H9 (cell line): ENCODE measurements around the gene CTSE. TPM values are rescaled to one million over a fixed set of nuclear protein-coding genes. Genes with fewer than 3 reads are reported as not detected.

Experiments
- DNase-seq: peaks from one replicate; pipeline ENCODE4 v3.0.0-alpha.2; 2017
- H2AFZ ChIP-seq: one replicate; pipeline ENCODE4 v1.6.1; 2013; ENCODE audit warnings: mild to moderate bottlenecking, low read length, control low read depth, moderate library complexity
- H2AK5ac ChIP-seq: 2 replicates; pipeline ENCODE4 v1.6.1; 2013; ENCODE audit warnings: low read length, control low read depth, mixed read lengths; ENCODE audit not compliant: insufficient read length
- H2BK120ac ChIP-seq: one replicate; pipeline ENCODE4 v1.6.1; 2013; ENCODE audit warnings: low read depth, mild to moderate bottlenecking, low read length, control low read depth, inconsistent platforms; ENCODE audit not compliant: poor library complexity, severe bottlenecking
- H2BK12ac ChIP-seq: 2 replicates; pipeline ENCODE4 v1.6.1; 2013; ENCODE audit warnings: low read length, control low read depth, mixed read lengths, low read depth; ENCODE audit not compliant: insufficient read length
- H2BK15ac ChIP-seq: 2 replicates; pipeline ENCODE4 v1.6.1; 2013; ENCODE audit warnings: low read depth, low read length, control low read depth
- H2BK20ac ChIP-seq: one replicate; pipeline ENCODE4 v1.6.1; 2013; ENCODE audit warnings: low read depth, mild to moderate bottlenecking, low read length, control low read depth, inconsistent platforms; ENCODE audit not compliant: poor library complexity, severe bottlenecking
- H2BK5ac ChIP-seq: 2 replicates; pipeline ENCODE4 v1.6.1; 2013; ENCODE audit warnings: low read length, control low read depth, mixed read lengths; ENCODE audit not compliant: insufficient read length
- H3K14ac ChIP-seq: 2 replicates; pipeline ENCODE4 v1.6.1; 2013; ENCODE audit warnings: low read length, control low read depth; ENCODE audit not compliant: insufficient read depth
- H3K18ac ChIP-seq: 2 replicates; pipeline ENCODE4 v1.6.1; 2013; ENCODE audit warnings: low read depth, mild to moderate bottlenecking, mixed read lengths, low read length, control low read depth; ENCODE audit not compliant: insufficient read length
- H3K23ac ChIP-seq: 2 replicates; pipeline ENCODE4 v1.6.1; 2013; ENCODE audit warnings: low read length, control low read depth, mixed read lengths, low read depth; ENCODE audit not compliant: insufficient read length
- H3K23me2 ChIP-seq: 2 replicates; pipeline ENCODE4 v1.6.1; 2013; ENCODE audit warnings: low read depth, mild to moderate bottlenecking, mixed read lengths, low read length, control low read depth; ENCODE audit not compliant: insufficient read length, poor library complexity, severe bottlenecking
- H3K27ac ChIP-seq: 2 replicates; pipeline ENCODE4 v1.5.1; 2013; ENCODE audit warnings: low read length, control low read depth, mixed read lengths, low read depth; ENCODE audit not compliant: insufficient read length
- H3K27me3 ChIP-seq: 2 replicates; pipeline ENCODE4 v1.6.1; 2013; ENCODE audit warnings: low read length, control low read depth, inconsistent platforms; ENCODE audit not compliant: insufficient read depth
- H3K4ac ChIP-seq: 2 replicates; pipeline ENCODE4 v1.6.1; 2013; ENCODE audit warnings: low read depth, mild to moderate bottlenecking, control low read depth, inconsistent platforms, low read length, moderate library complexity
- H3K4me1 ChIP-seq: 2 replicates; pipeline ENCODE4 v1.6.1; 2013; ENCODE audit warnings: low read length, control low read depth, inconsistent platforms; ENCODE audit not compliant: insufficient read depth
- H3K4me2 ChIP-seq: 2 replicates; pipeline ENCODE4 v1.6.1; 2013; ENCODE audit warnings: low read length, control low read depth, mixed read lengths; ENCODE audit not compliant: insufficient read length, insufficient read depth
- H3K56ac ChIP-seq: 2 replicates; pipeline ENCODE4 v1.6.1; 2013; ENCODE audit warnings: low read depth, mild to moderate bottlenecking, mixed read lengths, low read length, control low read depth; ENCODE audit not compliant: insufficient read length
- H3K79me1 ChIP-seq: 2 replicates; pipeline ENCODE4 v1.6.1; 2013; ENCODE audit warnings: low read depth, mild to moderate bottlenecking, moderate library complexity, low read length, control low read depth, inconsistent platforms; ENCODE audit not compliant: insufficient read depth, poor library complexity, severe bottlenecking
- H3K79me2 ChIP-seq: 2 replicates; pipeline ENCODE4 v1.6.1; 2013; ENCODE audit warnings: low read length, control low read depth, inconsistent platforms; ENCODE audit not compliant: insufficient read depth
- H3K9ac ChIP-seq: 2 replicates; pipeline ENCODE4 v1.6.1; 2013; ENCODE audit warnings: low read length, control low read depth, mixed read lengths; ENCODE audit not compliant: insufficient read length; ENCODE audit errors: extremely low read depth
- H3K9me3 ChIP-seq: one replicate; pipeline ENCODE4 v1.6.1; 2013; ENCODE audit warnings: low read depth, low read length, inconsistent platforms; ENCODE audit not compliant: control insufficient read depth
- H3T11ph ChIP-seq: one replicate; pipeline ENCODE4 v1.6.1; 2013; ENCODE audit warnings: mild to moderate bottlenecking, low read length, control low read depth, inconsistent platforms
- H4K20me1 ChIP-seq: one replicate; pipeline ENCODE4 v1.6.1; 2013; ENCODE audit not compliant: control insufficient read depth, insufficient read length, insufficient read depth
- H4K5ac ChIP-seq: 2 replicates; pipeline ENCODE4 v1.6.1; 2013; ENCODE audit warnings: low read depth, mild to moderate bottlenecking, mixed read lengths, low read length, control low read depth; ENCODE audit not compliant: insufficient read length
- H4K8ac ChIP-seq: replicated peaks from 2 replicates; pipeline ENCODE4 v1.6.1; 2013; ENCODE audit warnings: low read length, control low read depth, mixed read lengths, low read depth; ENCODE audit not compliant: insufficient read length
- H4K91ac ChIP-seq: 2 replicates; pipeline ENCODE4 v1.6.1; 2013; ENCODE audit warnings: low read depth, mild to moderate bottlenecking, moderate library complexity, mixed read lengths, low read length, control low read depth; ENCODE audit not compliant: insufficient read length
- H3K27ac Mint-ChIP-seq, 3 experiments: 2 replicates in 2 of 3; 3 replicates in 1 of 3; pipeline ENCODE4 v1.8.0; 2020 to 2021; ENCODE audit warnings: mixed read lengths in 3 of 3, mild to moderate bottlenecking in 1 of 3, moderate library complexity in 1 of 3
- H3K27me3 Mint-ChIP-seq: 2 replicates; pipeline ENCODE4 v1.8.0; 2021; ENCODE audit warnings: low read depth, mild to moderate bottlenecking, moderate library complexity, mixed read lengths
- H3K36me3 Mint-ChIP-seq, 3 experiments: 2 replicates in 2 of 3; 3 replicates in 1 of 3; pipeline ENCODE4 v1.8.0; 2020 to 2021; ENCODE audit warnings: low read depth in 3 of 3, mixed read lengths in 3 of 3; ENCODE audit not compliant: insufficient read depth in 1 of 3
- H3K4me1 Mint-ChIP-seq, 2 experiments: 2 replicates each; pipeline ENCODE4 v1.8.0; 2020; ENCODE audit warnings: mixed read lengths in 2 of 2
- H3K4me3 Mint-ChIP-seq, 2 experiments: 2 replicates in 1 of 2; 3 replicates in 1 of 2; pipeline ENCODE4 v1.8.0; 2020 to 2021; ENCODE audit warnings: mild to moderate bottlenecking in 2 of 2, mixed read lengths in 2 of 2, moderate library complexity in 1 of 2
- H3K9me3 Mint-ChIP-seq, 2 experiments: 2 replicates in 1 of 2; 3 replicates in 1 of 2; pipeline ENCODE4 v1.8.0; 2020; ENCODE audit warnings: mild to moderate bottlenecking in 2 of 2, mixed read lengths in 2 of 2, moderate library complexity in 1 of 2
- CTCF ChIP-seq: fragments of 200-600 bp; sonication (generic); conservative IDR thresholded peaks from 3 replicates; pipeline ENCODE4 v1.8.0; 2021; ENCODE audit warnings: antibody characterized with exemption, mild to moderate bottlenecking
- WGBS: extraction: QIAGEN DNeasy Blood & Tissue Kit; methylation state at CpG from one replicate; pipeline ENCODE4 v1.1.7; 2013; ENCODE audit warnings: missing lambda C conversion rate, low lambda C conversion rate, mixed read lengths; ENCODE audit not compliant: insufficient read length; ENCODE audit errors: extremely low coverage; 5-methylcytosine and 5-hydroxymethylcytosine counted together
- total RNA-seq: library from RNA; stranded (reverse); gene quantifications from 2 replicates; pipeline ENCODE4 v1.2.1, GENCODE V29; 2021

Gene CTSE
- total RNA-seq, 1 experiment from 2014 or later = not detected

DNA sequence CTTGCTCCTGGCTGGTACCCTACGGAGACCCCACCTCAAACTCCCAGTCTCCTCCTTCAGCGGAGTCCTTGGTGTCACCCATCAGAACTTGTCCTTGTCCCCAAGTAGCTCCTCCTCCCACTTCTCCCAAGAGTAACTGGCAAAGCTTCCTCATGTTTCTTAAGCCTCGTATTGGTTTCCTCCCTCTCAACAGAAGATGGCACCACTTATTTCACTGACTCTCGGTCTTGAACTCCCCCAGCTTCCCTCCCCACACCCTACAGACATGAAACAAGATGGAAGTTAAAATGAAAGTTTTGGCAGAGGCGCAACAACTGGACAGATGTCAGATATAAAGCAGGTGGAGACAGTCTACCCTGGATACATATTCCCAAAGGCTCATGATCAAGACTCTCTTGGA lies 33.9 kb downstream of the CTSE start:
- H3K9me3 ChIP-seq = no peaks in the 10 kb centered on the region
- no peaks in the 10 kb centered on the region; a peak in 1 of 7 replicates for H3K36me3 Mint-ChIP-seq
- no peak overlapping the region for H3K14ac ChIP-seq
- H3T11ph ChIP-seq = no peak overlapping the region
- no peak overlapping the region for H3K27ac ChIP-seq
- no peak overlapping the region for H3K4me2 ChIP-seq
- no peak overlapping the region for H3K56ac ChIP-seq
- no peak overlapping the region for H2AFZ ChIP-seq
- no peak overlapping the region for H4K5ac ChIP-seq
- H2AK5ac ChIP-seq = no peak overlapping the region
- H2BK12ac ChIP-seq = no peak overlapping the region
- no peak for DNase-seq
- peaks cover 18% of the 10 kb centered on the region for H3K27me3 Mint-ChIP-seq
- no peaks in the 10 kb centered on the region for H3K79me2 ChIP-seq
- H3K18ac ChIP-seq = no peak overlapping the region
- H2BK120ac ChIP-seq = no peak overlapping the region
- no peak overlapping the region for H2BK5ac ChIP-seq
- H3K9ac ChIP-seq = no peak overlapping the region
- no peak overlapping the region for H3K27ac Mint-ChIP-seq
- H3K4me1 Mint-ChIP-seq = peaks cover 8 to 18% of the 10 kb centered on the region in 2 experiments
- H4K8ac ChIP-seq = no peak overlapping the region
- no peaks in the 10 kb centered on the region for H3K23me2 ChIP-seq
- H3K9me3 Mint-ChIP-seq = no peaks in the 10 kb centered on the region
- no peak overlapping the region for H4K91ac ChIP-seq
- H3K4me3 Mint-ChIP-seq = no peak overlapping the region
- no peak overlapping the region for H3K4ac ChIP-seq
- no peak overlapping the region for H2BK20ac ChIP-seq
- H4K20me1 ChIP-seq = no peaks in the 10 kb centered on the region
- WGBS = no CpG with 5 or more reads among the region's 5 CpGs
- no peak overlapping the region for H2BK15ac ChIP-seq
- no peak for TF ChIP-seq CTCF
- H3K27me3 ChIP-seq = no peaks in the 10 kb centered on the region
- H3K79me1 ChIP-seq = no peaks in the 10 kb centered on the region
- H3K4me1 ChIP-seq = no peaks in the 10 kb centered on the region
- H3K23ac ChIP-seq = no peak overlapping the region
